Keratinocyte (primary cell): ENCODE measurements around the gene C9orf50. TPM values are rescaled to one million over a fixed set of nuclear protein-coding genes. Genes with fewer than 3 reads are reported as not detected.

Experiments used
- DNase-seq: peaks from one replicate; pipeline ENCODE4 v3.0.0-alpha.2; 2011; ENCODE audit warnings: low read depth, missing footprints, low spot score
- FAIRE-seq: peaks from 2 replicates; lab custom pipeline; 2011; peaks lifted over from hg19 to GRCh38; lab: Jason Lieb, UNC
- H2AFZ ChIP-seq: 2 replicates; pipeline ENCODE4 v1.6.0; 2012; ENCODE audit warnings: low read length, control low read depth, inconsistent platforms; ENCODE audit not compliant: control insufficient read depth
- H3K27ac ChIP-seq: 2 replicates; pipeline ENCODE4 v1.5.1; 2011; ENCODE audit warnings: low read length; ENCODE audit not compliant: control insufficient read depth, insufficient read depth
- H3K27me3 ChIP-seq: 3 replicates; pipeline ENCODE4 v1.6.0; 2011; ENCODE audit warnings: low read length; ENCODE audit not compliant: control insufficient read depth, insufficient read depth; ENCODE audit errors: extremely low read depth
- H3K36me3 ChIP-seq, 2 experiments: 2 replicates in 1 of 2; 3 replicates in 1 of 2; pipeline ENCODE4 v1.5.1; 2011; ENCODE audit warnings: low read length in 2 of 2, mild to moderate bottlenecking in 1 of 2; ENCODE audit not compliant: control insufficient read depth in 2 of 2, insufficient read depth in 2 of 2; ENCODE audit errors: extremely low read depth in 1 of 2
- H3K4me1 ChIP-seq: 3 replicates; pipeline ENCODE4 v1.5.1; 2011; ENCODE audit warnings: low read length; ENCODE audit not compliant: control insufficient read depth, insufficient read depth; ENCODE audit errors: extremely low read depth
- H3K4me2 ChIP-seq: 3 replicates; pipeline ENCODE4 v1.6.0; 2011; ENCODE audit warnings: low read depth, low read length; ENCODE audit not compliant: control insufficient read depth, insufficient read depth; ENCODE audit errors: extremely low read depth
- H3K4me3 ChIP-seq, 3 experiments: fragments of 200-600 bp in 1 of 3; sonication (generic) in 1 of 3; 2 replicates in 2 of 3; 3 replicates in 1 of 3; pipeline ENCODE4 v1.5.1; 2011 to 2016; ENCODE audit warnings: low read length in 3 of 3, mild to moderate bottlenecking in 3 of 3, control low read depth in 2 of 3, inconsistent platforms in 1 of 3, low read depth in 1 of 3, mixed read lengths in 1 of 3, mixed run types in 1 of 3, moderate library complexity in 1 of 3; ENCODE audit not compliant: control insufficient read depth in 2 of 3, insufficient read depth in 2 of 3; ENCODE audit errors: extremely low read depth in 1 of 3
- H3K79me2 ChIP-seq: 2 replicates; pipeline ENCODE4 v1.6.0; 2012; ENCODE audit warnings: low read length; ENCODE audit not compliant: control insufficient read depth, insufficient read depth
- H3K9ac ChIP-seq: 3 replicates; pipeline ENCODE4 v1.6.0; 2011; ENCODE audit warnings: low read length; ENCODE audit not compliant: control insufficient read depth, insufficient read depth; ENCODE audit errors: extremely low read depth
- H3K9me1 ChIP-seq: 3 replicates; pipeline ENCODE4 v1.6.0; 2011; ENCODE audit warnings: low read length; ENCODE audit not compliant: control insufficient read depth, insufficient read depth; ENCODE audit errors: extremely low read depth
- H3K9me3 ChIP-seq: 2 replicates; pipeline ENCODE4 v1.5.1; 2012; ENCODE audit warnings: low read depth, low read length; ENCODE audit not compliant: control insufficient read depth
- H4K20me1 ChIP-seq: 3 replicates; pipeline ENCODE4 v1.6.0; 2011; ENCODE audit warnings: low read length; ENCODE audit not compliant: control insufficient read depth, insufficient read depth; ENCODE audit errors: extremely low read depth
- EZH2 ChIP-seq: IDR thresholded peaks from one replicate; pipeline ENCODE4 v1.6.1; 2012; ENCODE audit warnings: inconsistent platforms, mild to moderate bottlenecking, low read length, moderate library complexity
- dilution Hi-C: fragments of 300-500 bp; cut with MboI; formaldehyde crosslinking; loops from one replicate; pipeline ENCODE4 v1.7.0; 2020; ENCODE audit warnings: low sequenced_read_pairs; ENCODE audit not compliant: extremely low pct_ligation_motif_present
- polyA plus RNA-seq, 5 experiments: library from polyadenylated mRNA; depleted of rRNA in 3 of 5; stranded (reverse) in 3 of 5; stranded (forward) in 1 of 5; unstranded in 1 of 5; fragments of >200 nt; gene quantifications; 1 replicate in 1 of 5; 2 replicates in 3 of 5; 3 replicates in 1 of 5; pipeline versions ENCODE4 v1.2.1 to v1.2.3, GENCODE V29; 2011 to 2012; ENCODE audit warnings: missing spikeins in 2 of 5, low read depth in 1 of 5, low replicate concordance in 1 of 5
- TF ChIP-seq, protein P1 (sequence below), 3 experiments: IDR thresholded peaks in 1 of 3; conservative IDR thresholded peaks in 1 of 3; optimal IDR thresholded peaks in 1 of 3; 2 replicates in 2 of 3; 3 replicates in 1 of 3; pipeline versions ENCODE3 to v1.5.1; 2011; ENCODE audit warnings: low read length in 3 of 3, mild to moderate bottlenecking in 3 of 3, moderate library complexity in 2 of 3, control low read depth in 1 of 3, inconsistent platforms in 1 of 3; ENCODE audit not compliant: insufficient read depth in 2 of 3; ENCODE audit errors: extremely low read depth in 1 of 3

Gene C9orf50
- polyA plus RNA-seq, 1 donor (not counting 4 experiments of a cell fraction or from before 2014, with no cell fraction given), result not detected

DNA sequence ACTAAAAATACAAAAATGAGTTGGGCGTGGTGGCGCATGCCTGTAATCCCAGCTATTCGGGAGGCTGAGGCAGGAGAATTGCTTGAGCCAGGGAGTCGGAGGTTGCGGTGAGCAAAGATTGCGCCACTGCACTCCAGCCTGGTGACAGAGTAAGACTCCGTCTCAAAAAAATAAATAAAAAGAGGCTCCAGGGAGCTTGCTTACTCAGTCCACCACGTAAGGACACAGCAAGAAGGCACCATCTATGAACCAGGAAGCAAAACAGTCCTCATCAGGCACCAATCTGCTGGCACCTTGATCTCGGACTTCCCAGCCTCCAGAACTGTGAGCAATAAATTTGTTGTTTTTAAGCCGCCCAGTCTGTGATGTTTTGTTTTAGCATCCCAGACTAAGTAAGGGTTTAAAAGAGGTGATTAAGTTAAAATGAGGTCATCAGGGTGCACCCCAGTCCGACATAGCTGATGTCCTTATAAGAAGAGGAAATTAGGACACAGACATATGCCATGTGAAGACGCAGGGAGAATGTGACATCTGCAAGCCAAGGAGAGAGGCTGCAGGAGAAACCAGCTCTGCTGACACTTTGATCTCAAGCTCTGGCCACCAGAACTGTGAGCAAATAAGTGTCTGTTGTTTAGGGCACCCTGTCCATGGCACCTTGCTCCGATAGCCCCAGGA, 45.9 kb downstream of the C9orf50 start:
- no peaks in the 10 kb centered on the region for H3K9me1 ChIP-seq
- no peak overlapping the region for H3K9ac ChIP-seq
- no peak overlapping the region for H3K4me2 ChIP-seq
- H3K79me2 ChIP-seq, result no peaks in the 10 kb centered on the region
- H3K4me3 ChIP-seq, result no peak overlapping the region
- no peaks in the 10 kb centered on the region for H3K9me3 ChIP-seq
- H4K20me1 ChIP-seq, result no peaks in the 10 kb centered on the region
- H3K4me1 ChIP-seq, result peaks cover 13% of the 10 kb centered on the region
- H3K36me3 ChIP-seq, result no peaks in the 10 kb centered on the region
- H3K27me3 ChIP-seq, result no peaks in the 10 kb centered on the region
- no peak overlapping the region for H2AFZ ChIP-seq
- no peak for TF ChIP-seq EZH2
- TF ChIP-seq, protein P1, sequence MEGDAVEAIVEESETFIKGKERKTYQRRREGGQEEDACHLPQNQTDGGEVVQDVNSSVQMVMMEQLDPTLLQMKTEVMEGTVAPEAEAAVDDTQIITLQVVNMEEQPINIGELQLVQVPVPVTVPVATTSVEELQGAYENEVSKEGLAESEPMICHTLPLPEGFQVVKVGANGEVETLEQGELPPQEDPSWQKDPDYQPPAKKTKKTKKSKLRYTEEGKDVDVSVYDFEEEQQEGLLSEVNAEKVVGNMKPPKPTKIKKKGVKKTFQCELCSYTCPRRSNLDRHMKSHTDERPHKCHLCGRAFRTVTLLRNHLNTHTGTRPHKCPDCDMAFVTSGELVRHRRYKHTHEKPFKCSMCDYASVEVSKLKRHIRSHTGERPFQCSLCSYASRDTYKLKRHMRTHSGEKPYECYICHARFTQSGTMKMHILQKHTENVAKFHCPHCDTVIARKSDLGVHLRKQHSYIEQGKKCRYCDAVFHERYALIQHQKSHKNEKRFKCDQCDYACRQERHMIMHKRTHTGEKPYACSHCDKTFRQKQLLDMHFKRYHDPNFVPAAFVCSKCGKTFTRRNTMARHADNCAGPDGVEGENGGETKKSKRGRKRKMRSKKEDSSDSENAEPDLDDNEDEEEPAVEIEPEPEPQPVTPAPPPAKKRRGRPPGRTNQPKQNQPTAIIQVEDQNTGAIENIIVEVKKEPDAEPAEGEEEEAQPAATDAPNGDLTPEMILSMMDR (optimal IDR thresholded peaks at IDR 0.05 in 1 of 3, IDR thresholded peaks at IDR 0.05 in 1 of 3, conservative IDR thresholded peaks at IDR 0.05 in 1 of 3; ENCODE audit: extremely low read depth in 1 of 3, insufficient read depth in 2 of 3, low read length in 3 of 3), result no peak
- no peak overlapping the region for H3K27ac ChIP-seq
- FAIRE-seq (no peak), DNase-seq (no peak)
- dilution Hi-C loops, result no loop called here

GRCh38 chr9:129573977-129574376, 46.9 kb downstream of the C9orf50 start:
- Histone ChIP-seq H3K27me3 (no peaks in the 10 kb centered on the region), H3K9ac (no peak overlapping the region), H3K4me1 (peaks cover 22% of the 10 kb centered on the region), H2AFZ (no peak overlapping the region), H3K27ac (no peak overlapping the region), H3K9me3 (no peaks in the 10 kb centered on the region), H4K20me1 (no peaks in the 10 kb centered on the region), H3K79me2 (no peaks in the 10 kb centered on the region), H3K4me3 (no peak overlapping the region), H3K36me3 (no peaks in the 10 kb centered on the region), H3K9me1 (no peaks in the 10 kb centered on the region), H3K4me2 (no peak overlapping the region)
- FAIRE-seq (no peak), DNase-seq (no peak)
- TF ChIP-seq EZH2, result no peak
- TF ChIP-seq, protein P1 (optimal IDR thresholded peaks at IDR 0.05 in 1 of 3, IDR thresholded peaks at IDR 0.05 in 1 of 3, conservative IDR thresholded peaks at IDR 0.05 in 1 of 3; ENCODE audit: extremely low read depth in 1 of 3, insufficient read depth in 2 of 3, low read length in 3 of 3), result no peak
- dilution Hi-C loops, result no loop called here
